ENCODE data around the gene KCNS1. TPM values are rescaled to one million over a fixed set of nuclear protein-coding genes. Genes with fewer than 3 reads are reported as not detected.

KCNS1 gene
- total and polyA plus RNA-seq, 3 donors from 2014 or later: 2.1 to 7.7 (median 4.6) TPM

- Histone ChIP-seq H3K4me1 (no peaks in the 10 kb centered on the region), H3K4me3 (no peak overlapping the region), H3K36me3 (ENCODE audit: low read depth, missing control alignments) (no peaks in the 10 kb centered on the region), H3K9me3 (no peaks in the 10 kb centered on the region), H3K27ac (no peak overlapping the region), H3K27me3 (no peaks in the 10 kb centered on the region)
- 69 to 94% methylated on average over 1 of the region's 1 CpG for WGBS, 2 donors
- no peak for TF ChIP-seq POLR2A (IDR thresholded peaks at IDR 0.05)
- TF ChIP-seq, protein P1, sequence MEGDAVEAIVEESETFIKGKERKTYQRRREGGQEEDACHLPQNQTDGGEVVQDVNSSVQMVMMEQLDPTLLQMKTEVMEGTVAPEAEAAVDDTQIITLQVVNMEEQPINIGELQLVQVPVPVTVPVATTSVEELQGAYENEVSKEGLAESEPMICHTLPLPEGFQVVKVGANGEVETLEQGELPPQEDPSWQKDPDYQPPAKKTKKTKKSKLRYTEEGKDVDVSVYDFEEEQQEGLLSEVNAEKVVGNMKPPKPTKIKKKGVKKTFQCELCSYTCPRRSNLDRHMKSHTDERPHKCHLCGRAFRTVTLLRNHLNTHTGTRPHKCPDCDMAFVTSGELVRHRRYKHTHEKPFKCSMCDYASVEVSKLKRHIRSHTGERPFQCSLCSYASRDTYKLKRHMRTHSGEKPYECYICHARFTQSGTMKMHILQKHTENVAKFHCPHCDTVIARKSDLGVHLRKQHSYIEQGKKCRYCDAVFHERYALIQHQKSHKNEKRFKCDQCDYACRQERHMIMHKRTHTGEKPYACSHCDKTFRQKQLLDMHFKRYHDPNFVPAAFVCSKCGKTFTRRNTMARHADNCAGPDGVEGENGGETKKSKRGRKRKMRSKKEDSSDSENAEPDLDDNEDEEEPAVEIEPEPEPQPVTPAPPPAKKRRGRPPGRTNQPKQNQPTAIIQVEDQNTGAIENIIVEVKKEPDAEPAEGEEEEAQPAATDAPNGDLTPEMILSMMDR (IDR thresholded peaks at IDR 0.05): no peak
- no peak for DNase-seq
- intact Hi-C loops (cut with DNase I; ENCODE audit: low total_unique reads): no loop called here
Observed at GRCh38 chr20:45087814-45088213, 13.1 kb downstream of the KCNS1 start.

DNA sequence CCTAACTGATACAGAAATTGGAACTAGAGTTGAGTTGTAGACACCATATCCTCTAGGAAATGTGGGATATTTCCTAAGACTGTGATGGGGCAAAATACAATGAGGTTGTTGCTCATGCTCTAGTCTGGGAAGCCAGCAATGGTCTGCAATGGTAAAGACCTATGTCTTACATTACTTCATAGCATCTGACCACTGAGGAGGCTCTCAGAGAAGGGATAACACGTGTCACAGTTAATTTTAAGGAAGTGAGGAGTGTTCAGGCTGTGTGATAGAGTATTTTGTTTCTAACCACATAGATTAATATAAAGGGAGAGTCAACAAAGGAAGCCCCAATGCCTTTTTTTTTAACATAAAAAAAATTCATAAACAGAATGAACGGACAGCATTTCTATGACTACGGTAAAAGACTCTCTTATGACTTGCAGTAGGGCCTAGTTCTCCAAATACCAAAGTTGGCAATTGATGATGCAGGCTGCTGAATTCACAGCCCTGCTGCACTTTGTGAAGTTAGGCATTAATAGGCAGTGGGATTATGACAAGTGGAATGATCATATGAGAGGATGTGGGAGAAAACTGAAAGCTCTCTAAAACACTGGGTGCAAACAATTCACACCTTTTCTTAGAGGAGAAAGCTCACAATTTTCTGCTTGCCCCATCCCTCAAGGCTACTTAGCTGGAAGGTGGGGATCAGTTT lies 13.7 kb downstream of the KCNS1 start:
- no peak overlapping the region for H3K4me3 ChIP-seq
- 89% methylated on average over 3 of the region's 3 CpGs for WGBS, 2 donors
- TF ChIP-seq, protein P1 (IDR thresholded peaks at IDR 0.05): no peak
- no peak for TF ChIP-seq POLR2A (IDR thresholded peaks at IDR 0.05)
- no peaks in the 10 kb centered on the region for H3K4me1 ChIP-seq
- H3K9me3 ChIP-seq: no peaks in the 10 kb centered on the region
- no peaks in the 10 kb centered on the region for H3K27me3 ChIP-seq
- H3K36me3 ChIP-seq (ENCODE audit: low read depth, missing control alignments): no peaks in the 10 kb centered on the region
- intact Hi-C loops (cut with DNase I; ENCODE audit: low total_unique reads): no loop called here
- no peak for DNase-seq
- H3K27ac ChIP-seq: no peak overlapping the region

GRCh38 chr20:45085867-45086266 lies 15.1 kb downstream of the KCNS1 start:
- Histone ChIP-seq H3K27ac (no peak overlapping the region), H3K4me1 (no peaks in the 10 kb centered on the region), H3K27me3 (no peaks in the 10 kb centered on the region), H3K9me3 (no peaks in the 10 kb centered on the region), H3K36me3 (ENCODE audit: low read depth, missing control alignments) (no peaks in the 10 kb centered on the region), H3K4me3 (no peak overlapping the region)
- intact Hi-C loops (cut with DNase I; ENCODE audit: low total_unique reads): no loop called here
- no peak for DNase-seq
- 80 to 96% methylated on average over 1 of the region's 1 CpG for WGBS, 2 donors
- TF ChIP-seq POLR2A (IDR thresholded peaks at IDR 0.05): no peak
- TF ChIP-seq, protein P1 (IDR thresholded peaks at IDR 0.05): no peak

- intact Hi-C loops (cut with DNase I; ENCODE audit: low total_unique reads): no loop called here
- H3K27me3 ChIP-seq: no peaks in the 10 kb centered on the region
- no peaks in the 10 kb centered on the region for H3K9me3 ChIP-seq
- H3K27ac ChIP-seq: no peak overlapping the region
- no peak for DNase-seq
- no peak overlapping the region for H3K4me3 ChIP-seq
- no peaks in the 10 kb centered on the region for H3K4me1 ChIP-seq
- 78 to 91% methylated on average over 2 of the region's 2 CpGs for WGBS, 2 donors
- H3K36me3 ChIP-seq (ENCODE audit: low read depth, missing control alignments): no peaks in the 10 kb centered on the region
- TF ChIP-seq, protein P1 (IDR thresholded peaks at IDR 0.05): no peak
- no peak for TF ChIP-seq POLR2A (IDR thresholded peaks at IDR 0.05)
Observed at GRCh38 chr20:45085289-45085688, 15.6 kb downstream of the KCNS1 start.

GRCh38 chr20:45083127-45083526 lies 17.8 kb downstream of the KCNS1 start:
- intact Hi-C loops (cut with DNase I; ENCODE audit: low total_unique reads): no loop called here
- Histone ChIP-seq H3K9me3 (no peaks in the 10 kb centered on the region), H3K4me3 (no peak overlapping the region), H3K4me1 (no peaks in the 10 kb centered on the region), H3K36me3 (ENCODE audit: low read depth, missing control alignments) (no peaks in the 10 kb centered on the region), H3K27me3 (no peaks in the 10 kb centered on the region), H3K27ac (no peak overlapping the region)
- TF ChIP-seq, protein P1 (IDR thresholded peaks at IDR 0.05): no peak
- 100% methylated on average over 1 of the region's 1 CpG for WGBS, 2 donors
- DNase-seq: no peak
